DMS53 treated with DMSO at 0.1 percent for 48 hours (cell line): ENCODE results near the gene ERMARD.

Source experiments
- DNase-seq: peaks from one replicate; lab custom pipeline; 2025; ENCODE audit not compliant: unreplicated experiment; lab: John Stamatoyannopoulos, UW

The ERMARD gene

GRCh38 chr6:169824848-169825557, 73.6 kb downstream of the ERMARD start:
- DNase-seq, result no peak

- no peak for DNase-seq
Measured at GRCh38 chr6:169825558-169826225, 74.3 kb downstream of the ERMARD start.

- DNase-seq, result no peak
Measured at GRCh38 chr6:169826697-169827096, 75.3 kb downstream of the ERMARD start.

GRCh38 chr6:169827290-169827717, 75.9 kb downstream of the ERMARD start:
- no peak for DNase-seq

GRCh38 chr6:169828176-169828575, 76.8 kb downstream of the ERMARD start:
- no peak for DNase-seq

GRCh38 chr6:169829786-169830185, 78.4 kb downstream of the ERMARD start:
- no peak for DNase-seq

- no peak for DNase-seq
Measured at GRCh38 chr6:169830876-169831275, 79.5 kb downstream of the ERMARD start.
